RWPE2 (cell line): ENCODE measurements around the gene SNRK.

Experiments used
- ATAC-seq: fragments of 200-7000 bp; cut with Tn5 transposase; 3 replicates; pipeline ENCODE4 v1.9.1; 2021; ENCODE audit warnings: low read depth
- DNase-seq: peaks from one replicate; pipeline ENCODE4 v3.0.0-alpha.2; 2020; ENCODE audit warnings: low spot score
- H3K27ac ChIP-seq: fragments of 450-650 bp; 2 replicates; pipeline ENCODE4 v1.5.1; 2017; ENCODE audit warnings: mild to moderate bottlenecking; ENCODE audit not compliant: poor library complexity, severe bottlenecking
- H3K27me3 ChIP-seq: fragments of 250-450 bp; sonication (Bioruptor Pico); 2 replicates; pipeline ENCODE4 v1.5.1; 2021; ENCODE audit warnings: mild to moderate bottlenecking, moderate library complexity; ENCODE audit not compliant: insufficient read depth, poor library complexity, severe bottlenecking
- H3K36me3 ChIP-seq: fragments of 250-450 bp; sonication (Bioruptor Pico); 2 replicates; pipeline ENCODE4 v1.5.1; 2020; ENCODE audit warnings: low read depth, mild to moderate bottlenecking, moderate library complexity
- H3K4me1 ChIP-seq: fragments of 250-450 bp; sonication (Bioruptor Pico); 2 replicates; pipeline ENCODE4 v1.5.1; 2021; ENCODE audit warnings: mild to moderate bottlenecking, moderate library complexity; ENCODE audit not compliant: insufficient read depth, poor library complexity, severe bottlenecking
- H3K4me3 ChIP-seq: fragments of 250-450 bp; sonication (Bioruptor Pico); 2 replicates; pipeline ENCODE4 v1.5.1; 2021; ENCODE audit warnings: mild to moderate bottlenecking, moderate library complexity; ENCODE audit not compliant: severe bottlenecking
- H3K9me3 ChIP-seq: fragments of 250-450 bp; sonication (Bioruptor Pico); 2 replicates; pipeline ENCODE4 v1.5.1; 2021; ENCODE audit warnings: mild to moderate bottlenecking, moderate library complexity; ENCODE audit not compliant: severe bottlenecking
- TF ChIP-seq, protein P1 (sequence below): fragments of 450-650 bp; IDR thresholded peaks from one replicate; pipeline ENCODE4 v1.5.1; 2017; ENCODE audit warnings: mild to moderate bottlenecking, moderate library complexity; ENCODE audit not compliant: poor library complexity, severe bottlenecking

SNRK gene

DNA sequence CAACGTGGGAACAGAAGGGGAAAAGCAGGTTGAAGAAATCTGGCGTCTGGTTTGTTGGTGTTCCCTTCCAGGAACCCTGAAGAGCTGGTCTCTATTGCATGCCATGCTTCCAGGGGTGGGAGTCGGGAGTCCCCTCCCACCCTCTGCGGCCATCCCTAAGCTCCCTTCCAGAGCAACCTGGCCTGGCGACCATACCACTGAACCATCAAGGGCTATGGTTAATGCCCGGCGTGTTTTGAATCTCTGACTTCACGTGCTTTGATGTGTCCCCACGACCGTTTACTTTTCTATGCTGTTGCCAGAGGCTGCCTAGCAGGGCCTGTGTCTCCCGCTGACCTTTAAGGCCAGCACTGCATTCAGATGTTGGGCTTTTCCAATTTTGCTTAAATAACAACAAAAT is 696 bp upstream of the SNRK start:
- Histone ChIP-seq H3K4me1 (peaks cover 17% of the 10 kb centered on the region), H3K27me3 (no peaks in the 10 kb centered on the region), H3K27ac (no peak overlapping the region), H3K36me3 (peaks cover 10% of the 10 kb centered on the region; the same call in 1 of the 2 replicates), H3K4me3 (peak overlapping the region; percentile 97), H3K9me3 (no peaks in the 10 kb centered on the region)
- TF ChIP-seq, protein P1, sequence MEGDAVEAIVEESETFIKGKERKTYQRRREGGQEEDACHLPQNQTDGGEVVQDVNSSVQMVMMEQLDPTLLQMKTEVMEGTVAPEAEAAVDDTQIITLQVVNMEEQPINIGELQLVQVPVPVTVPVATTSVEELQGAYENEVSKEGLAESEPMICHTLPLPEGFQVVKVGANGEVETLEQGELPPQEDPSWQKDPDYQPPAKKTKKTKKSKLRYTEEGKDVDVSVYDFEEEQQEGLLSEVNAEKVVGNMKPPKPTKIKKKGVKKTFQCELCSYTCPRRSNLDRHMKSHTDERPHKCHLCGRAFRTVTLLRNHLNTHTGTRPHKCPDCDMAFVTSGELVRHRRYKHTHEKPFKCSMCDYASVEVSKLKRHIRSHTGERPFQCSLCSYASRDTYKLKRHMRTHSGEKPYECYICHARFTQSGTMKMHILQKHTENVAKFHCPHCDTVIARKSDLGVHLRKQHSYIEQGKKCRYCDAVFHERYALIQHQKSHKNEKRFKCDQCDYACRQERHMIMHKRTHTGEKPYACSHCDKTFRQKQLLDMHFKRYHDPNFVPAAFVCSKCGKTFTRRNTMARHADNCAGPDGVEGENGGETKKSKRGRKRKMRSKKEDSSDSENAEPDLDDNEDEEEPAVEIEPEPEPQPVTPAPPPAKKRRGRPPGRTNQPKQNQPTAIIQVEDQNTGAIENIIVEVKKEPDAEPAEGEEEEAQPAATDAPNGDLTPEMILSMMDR: no peak
- ATAC-seq (no peak), DNase-seq (no peak)

GRCh38 chr3:43286841-43287499 is 630 bp downstream of the SNRK start:
- peak; percentile 11; the same call in 1 of the 3 replicates for ATAC-seq
- H3K9me3 ChIP-seq: no peaks in the 10 kb centered on the region
- peaks cover 18% of the 10 kb centered on the region; the same call in 1 of the 2 replicates for H3K36me3 ChIP-seq
- H3K4me1 ChIP-seq: peaks cover 30% of the 10 kb centered on the region
- peak overlapping the region; percentile 40 for H3K27ac ChIP-seq
- H3K4me3 ChIP-seq: peak overlapping the region; percentile 97
- no peak for DNase-seq
- no peaks in the 10 kb centered on the region for H3K27me3 ChIP-seq
- TF ChIP-seq, protein P1: no peak

DNA sequence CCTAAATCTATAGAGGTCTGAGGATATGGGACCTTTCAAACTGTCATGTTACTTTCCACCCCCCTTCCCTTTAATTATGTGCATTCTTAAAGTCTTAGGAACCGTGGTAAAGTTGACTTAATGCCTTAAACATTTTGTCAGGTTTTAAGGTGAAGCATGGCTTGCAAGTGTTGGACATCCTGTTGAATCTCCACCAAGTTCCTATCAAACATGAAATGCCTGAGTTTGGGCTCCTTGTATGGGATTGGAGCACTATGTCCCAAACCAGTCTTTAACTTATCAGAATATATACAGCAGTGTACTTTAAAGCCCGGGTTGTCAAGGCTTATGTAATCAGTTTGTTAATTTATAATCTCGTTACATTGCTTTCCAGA is 1.1 kb downstream of the SNRK start:
- ATAC-seq (no peak), DNase-seq (no peak)
- TF ChIP-seq, protein P1: no peak
- H3K36me3 ChIP-seq: peaks cover 21% of the 10 kb centered on the region
- no peaks in the 10 kb centered on the region for H3K9me3 ChIP-seq
- peak overlapping the region; percentile 40 for H3K27ac ChIP-seq
- H3K4me3 ChIP-seq: peak overlapping the region; percentile 97
- no peaks in the 10 kb centered on the region for H3K27me3 ChIP-seq
- peaks cover 35% of the 10 kb centered on the region for H3K4me1 ChIP-seq

DNA sequence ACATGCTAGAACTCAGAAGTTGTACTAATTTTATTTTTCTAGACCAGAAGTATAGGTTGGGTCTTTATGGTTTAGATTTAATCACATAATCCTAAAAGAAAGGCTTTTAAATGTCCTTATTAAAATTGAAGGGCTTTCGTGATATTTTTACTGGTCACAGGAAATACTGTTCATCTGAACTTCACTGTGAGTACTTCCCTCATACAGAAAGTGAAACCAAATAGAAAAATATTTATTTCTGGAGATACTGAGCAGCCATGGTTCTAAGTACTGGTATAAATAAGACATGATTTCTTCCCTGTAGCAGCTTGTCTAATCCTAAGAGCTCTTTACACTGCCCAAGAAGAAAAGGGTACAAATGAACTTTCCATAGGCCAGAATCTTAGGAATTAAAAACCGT is 2.0 kb downstream of the SNRK start:
- Histone ChIP-seq H3K4me1 (peaks cover 44% of the 10 kb centered on the region), H3K27me3 (no peaks in the 10 kb centered on the region), H3K9me3 (no peaks in the 10 kb centered on the region), H3K36me3 (peaks cover 29% of the 10 kb centered on the region), H3K4me3 (peak overlapping the region; percentile 97), H3K27ac (peak overlapping the region; percentile 40)
- no peak for ATAC-seq
- no peak for DNase-seq
- TF ChIP-seq, protein P1: no peak

DNA sequence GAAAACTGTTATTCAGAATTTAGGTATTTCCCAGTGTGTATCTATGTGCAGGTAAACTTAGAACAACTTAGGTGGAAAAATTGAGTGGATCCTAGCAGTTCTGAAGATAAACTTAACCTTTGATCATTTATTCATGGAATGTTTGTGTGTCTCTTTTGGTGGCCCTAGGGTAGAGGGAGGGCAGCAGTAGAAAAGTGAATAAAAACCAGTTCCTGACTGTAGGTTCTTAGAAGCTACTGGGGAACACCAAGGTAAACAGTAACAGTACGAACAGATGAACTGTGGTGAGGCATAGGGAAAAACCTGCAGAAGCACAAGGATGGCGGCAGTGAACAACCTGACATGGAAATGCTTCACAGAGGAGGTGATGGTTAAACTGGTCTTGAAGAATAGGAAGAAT is 2.5 kb downstream of the SNRK start:
- DNase-seq (no peak), ATAC-seq (no peak)
- H3K27ac ChIP-seq: peak overlapping the region; percentile 40
- peak overlapping the region; percentile 97 for H3K4me3 ChIP-seq
- TF ChIP-seq, protein P1: no peak
- no peaks in the 10 kb centered on the region for H3K9me3 ChIP-seq
- peaks cover 29% of the 10 kb centered on the region for H3K36me3 ChIP-seq
- H3K27me3 ChIP-seq: no peaks in the 10 kb centered on the region
- H3K4me1 ChIP-seq: peaks cover 49% of the 10 kb centered on the region
